GM18511 (cell line): ENCODE measurements around the gene VTI1A.

Experiments used
- ATAC-seq: cut with Tn5 transposase; IDR thresholded peaks from one replicate; pipeline ENCODE4 v1.9.1; 2021; ENCODE audit warnings: mild to moderate bottlenecking, moderate library complexity; ENCODE audit not compliant: unreplicated experiment

The VTI1A gene

DNA sequence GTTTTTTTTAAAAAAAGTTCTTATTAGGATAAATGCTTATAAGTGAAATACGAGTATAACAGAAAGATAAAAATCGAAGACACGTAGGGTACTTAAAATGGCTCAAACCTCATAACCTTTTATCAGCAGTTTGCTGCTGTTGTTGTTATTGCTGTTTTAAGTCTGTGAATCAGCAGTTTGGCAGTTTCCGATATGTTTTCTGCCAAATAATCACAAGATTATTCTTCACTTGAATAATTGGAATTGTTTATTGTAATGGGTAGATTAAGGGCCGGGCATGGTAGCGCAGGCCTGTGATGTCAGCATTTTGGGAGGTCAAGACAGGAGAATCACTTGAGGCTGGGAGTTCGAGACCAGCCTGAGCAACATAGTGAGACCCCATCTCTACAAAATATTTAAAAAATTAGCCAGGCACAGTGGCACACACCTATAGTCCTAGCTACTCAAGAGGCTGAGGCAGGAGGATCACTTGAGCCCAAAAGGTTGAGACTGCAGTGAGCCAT, 177.6 kb downstream of the VTI1A start:
- ATAC-seq = no peak

GRCh38 chr10:112628951-112629609, 182.1 kb downstream of the VTI1A start:
- no peak for ATAC-seq

DNA sequence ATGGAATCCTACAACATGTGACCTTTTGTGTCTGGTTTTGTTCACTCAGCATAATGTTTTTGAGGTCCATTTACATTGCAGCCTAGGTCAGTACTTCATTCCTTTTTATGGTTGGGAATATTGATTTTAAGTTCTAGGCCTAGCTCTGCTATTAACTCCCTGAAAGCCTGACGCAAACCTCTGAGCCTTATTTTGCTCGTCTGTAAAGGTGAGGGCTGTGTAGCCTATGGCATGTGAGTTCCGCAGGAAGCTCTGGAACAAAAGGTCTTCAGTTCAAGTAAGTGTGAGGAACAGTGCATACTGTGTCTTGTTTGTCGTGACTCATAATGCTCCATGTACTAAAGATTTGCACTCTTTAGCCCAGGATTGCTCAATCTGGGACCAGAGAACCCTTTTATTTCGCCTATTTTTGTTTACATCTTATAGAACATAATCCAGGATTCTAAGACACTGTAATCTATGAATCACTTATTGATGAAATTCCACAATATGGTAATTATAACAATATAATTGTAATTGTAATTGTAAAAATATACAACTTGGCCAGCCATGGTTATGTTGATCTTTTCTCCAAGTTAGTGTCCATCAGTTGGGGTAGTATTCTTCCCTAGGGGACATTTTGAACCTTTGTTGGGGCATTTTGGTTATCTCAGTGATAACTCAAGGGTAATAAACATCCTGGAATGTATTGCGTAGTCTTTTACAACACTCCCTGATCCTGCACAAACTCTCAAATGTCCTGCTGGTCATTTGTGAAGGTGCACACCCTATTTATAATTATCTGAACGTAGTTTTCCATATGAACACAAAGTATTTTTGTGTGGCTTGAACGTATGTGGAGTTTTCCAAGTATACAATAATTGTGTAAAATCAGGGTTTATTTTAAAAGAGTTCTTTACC, 184.7 kb downstream of the VTI1A start:
- no peak for ATAC-seq

DNA sequence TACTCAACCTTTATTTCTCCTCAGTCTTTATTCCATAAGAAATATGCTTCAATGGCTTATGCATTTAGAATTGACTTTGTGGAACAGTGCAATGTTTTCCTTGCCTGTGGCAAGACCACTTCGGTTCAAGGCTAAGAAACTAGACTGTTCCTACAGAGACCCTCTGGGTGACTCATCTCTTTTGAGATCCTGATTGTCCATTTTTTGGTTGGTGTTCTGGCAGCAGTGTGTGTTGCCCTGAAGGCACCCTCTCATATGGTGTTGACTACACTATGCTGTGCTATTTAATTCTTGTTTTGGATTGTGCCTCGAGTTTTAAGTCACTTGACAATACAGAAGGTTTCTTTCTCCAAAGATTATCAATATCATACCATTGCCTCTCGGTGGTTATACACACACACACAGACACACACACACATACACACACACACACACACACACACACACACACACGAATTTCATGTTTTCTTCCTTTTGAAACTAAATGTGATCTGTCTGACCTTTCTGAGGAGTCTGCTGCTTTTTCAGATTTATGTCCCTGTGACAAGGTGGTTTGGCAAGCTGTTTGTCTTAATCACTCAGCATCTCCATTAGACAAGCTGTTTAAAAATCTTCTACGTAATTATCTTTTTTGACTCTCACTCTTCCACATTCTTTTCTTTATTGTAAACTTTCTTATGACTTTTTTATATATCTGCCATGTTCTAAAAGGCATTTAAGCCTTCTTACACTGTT, 187.2 kb downstream of the VTI1A start:
- no peak for ATAC-seq

- ATAC-seq = no peak
These were observed 190.9 kb downstream of the VTI1A start for GRCh38 chr10:112637901-112638300.

- ATAC-seq = no peak
These were observed 192.3 kb downstream of the VTI1A start for GRCh38 chr10:112639298-112639697.

DNA sequence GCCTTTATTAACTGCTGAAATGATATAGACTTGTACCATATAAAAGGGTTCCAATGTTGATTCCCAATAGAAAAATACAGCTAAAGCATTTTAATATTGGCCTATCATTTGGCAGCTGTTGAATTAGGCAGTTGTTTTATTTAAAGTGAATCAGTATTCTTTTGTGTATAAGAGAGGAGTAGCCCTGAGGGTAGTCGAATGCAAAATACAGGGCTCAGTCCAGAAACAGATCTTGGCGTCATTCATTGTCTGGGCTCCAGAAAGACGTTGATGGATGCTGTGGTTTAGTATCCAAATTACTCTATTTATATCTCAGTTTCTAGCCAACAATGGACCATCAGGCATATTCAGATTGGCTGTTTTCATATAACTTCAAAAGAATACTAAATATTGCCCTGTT, 193.6 kb downstream of the VTI1A start:
- ATAC-seq = no peak

DNA sequence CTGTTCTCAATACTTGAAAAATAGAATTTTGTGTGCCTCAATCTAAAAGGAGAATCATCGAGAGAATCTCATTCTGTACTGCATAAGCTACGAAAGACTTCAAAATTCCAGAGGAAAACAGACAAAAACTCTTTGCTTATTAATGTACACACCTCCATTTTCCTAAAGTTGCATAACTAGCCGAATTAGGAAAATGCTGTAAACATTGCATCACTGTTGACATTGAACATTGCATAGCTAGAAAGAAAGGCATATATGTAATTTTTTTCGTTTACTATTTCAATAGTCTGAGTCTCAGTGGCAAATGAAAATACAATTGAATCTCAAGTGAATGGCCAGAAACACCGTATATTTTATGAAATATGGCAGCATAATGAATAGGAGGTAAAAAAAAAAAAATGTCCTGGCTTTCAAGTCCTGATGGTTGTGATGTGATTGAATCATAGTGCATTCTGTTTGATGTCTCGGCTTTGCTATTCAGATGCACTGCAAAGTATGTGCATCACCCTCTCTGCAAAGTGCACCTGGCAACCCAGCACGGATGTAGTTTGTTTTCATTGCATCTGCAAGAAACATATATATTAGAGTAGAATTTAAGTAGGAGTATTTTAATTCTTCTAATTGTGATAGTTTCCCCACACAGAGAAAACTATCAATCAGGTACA, 196.7 kb downstream of the VTI1A start:
- no peak for ATAC-seq

- ATAC-seq = no peak
These were observed 197.2 kb downstream of the VTI1A start for GRCh38 chr10:112644265-112644645.

- ATAC-seq = no peak
These were observed 202.2 kb downstream of the VTI1A start for GRCh38 chr10:112649006-112649821.

DNA sequence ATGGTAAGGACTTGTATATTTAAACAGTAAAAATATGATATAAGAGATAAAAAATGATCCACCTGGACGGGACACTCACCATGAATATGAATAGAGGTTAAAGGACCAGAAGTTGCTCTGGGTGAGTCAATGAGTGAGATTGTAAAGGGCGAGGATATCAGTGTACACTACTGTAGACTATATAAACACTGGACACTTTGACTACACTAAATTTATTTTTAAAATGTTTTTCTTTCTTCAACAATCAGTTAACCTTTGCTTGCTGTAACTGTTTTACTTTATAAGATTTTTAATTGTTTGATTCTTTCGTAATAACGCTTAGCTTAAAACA, 202.8 kb downstream of the VTI1A start:
- no peak for ATAC-seq

DNA sequence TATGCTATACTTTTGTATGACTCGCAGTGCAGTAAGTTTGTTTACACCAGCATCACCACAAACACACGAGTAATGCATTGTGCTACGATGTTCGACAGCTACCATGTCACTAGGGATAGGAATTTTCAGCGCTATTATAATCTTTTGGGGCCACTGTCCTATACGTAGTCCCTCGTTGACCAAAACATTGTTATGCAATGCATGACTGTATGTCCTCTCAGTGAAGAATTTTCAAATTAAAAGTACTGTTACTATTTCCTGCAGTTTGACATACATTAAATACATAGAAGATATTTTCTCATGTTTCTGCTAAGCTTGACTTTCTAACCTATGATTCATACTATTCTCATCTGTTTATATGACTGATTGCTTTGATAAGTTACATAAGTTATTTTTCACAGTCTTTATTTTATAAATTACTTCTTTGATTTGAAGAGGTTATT, 203.6 kb downstream of the VTI1A start:
- ATAC-seq = no peak

- no peak for ATAC-seq
These were observed 206.2 kb downstream of the VTI1A start for GRCh38 chr10:112653215-112653614.

DNA sequence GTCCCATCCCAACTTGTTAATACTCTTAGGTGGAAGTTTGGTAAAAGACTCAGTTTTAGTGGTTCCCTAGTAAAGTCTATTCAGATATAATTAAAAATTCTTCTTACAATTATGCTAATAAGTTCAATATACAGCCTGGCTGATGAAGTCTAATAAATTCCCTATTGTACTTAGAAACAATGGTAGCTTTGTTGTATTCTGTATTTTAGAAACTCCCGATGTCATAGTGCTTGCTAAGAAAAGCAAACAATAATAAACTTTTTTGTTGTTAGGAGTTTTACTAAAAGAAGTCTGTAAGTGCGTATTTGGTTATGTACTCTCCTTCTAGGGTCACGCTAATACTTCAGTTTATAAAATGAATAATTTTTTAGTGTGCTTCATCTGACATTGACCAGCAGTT, 206.8 kb downstream of the VTI1A start:
- ATAC-seq = no peak

- ATAC-seq = no peak
These were observed 207.8 kb downstream of the VTI1A start for GRCh38 chr10:112654794-112655193.

GRCh38 chr10:112655722-112656121, 208.7 kb downstream of the VTI1A start:
- no peak for ATAC-seq

DNA sequence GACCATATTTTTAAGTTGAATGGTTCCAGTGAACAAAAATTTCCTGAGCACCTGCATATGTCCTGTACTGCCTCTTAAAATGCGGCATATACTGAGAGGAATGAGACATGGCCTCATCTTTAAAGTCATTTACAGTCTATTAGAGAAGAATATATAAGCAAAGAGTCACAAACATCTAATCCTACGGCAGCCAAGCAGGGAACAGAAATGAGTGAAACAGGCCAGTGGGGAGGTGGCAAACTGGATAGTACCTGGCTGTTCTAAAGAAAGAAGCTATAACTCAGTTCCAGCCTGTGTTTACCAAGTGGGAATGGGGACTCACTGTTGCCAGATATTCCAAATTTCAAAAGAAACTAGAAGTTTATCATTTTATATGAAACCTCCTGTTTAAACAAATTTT, 211.4 kb downstream of the VTI1A start:
- ATAC-seq = no peak

DNA sequence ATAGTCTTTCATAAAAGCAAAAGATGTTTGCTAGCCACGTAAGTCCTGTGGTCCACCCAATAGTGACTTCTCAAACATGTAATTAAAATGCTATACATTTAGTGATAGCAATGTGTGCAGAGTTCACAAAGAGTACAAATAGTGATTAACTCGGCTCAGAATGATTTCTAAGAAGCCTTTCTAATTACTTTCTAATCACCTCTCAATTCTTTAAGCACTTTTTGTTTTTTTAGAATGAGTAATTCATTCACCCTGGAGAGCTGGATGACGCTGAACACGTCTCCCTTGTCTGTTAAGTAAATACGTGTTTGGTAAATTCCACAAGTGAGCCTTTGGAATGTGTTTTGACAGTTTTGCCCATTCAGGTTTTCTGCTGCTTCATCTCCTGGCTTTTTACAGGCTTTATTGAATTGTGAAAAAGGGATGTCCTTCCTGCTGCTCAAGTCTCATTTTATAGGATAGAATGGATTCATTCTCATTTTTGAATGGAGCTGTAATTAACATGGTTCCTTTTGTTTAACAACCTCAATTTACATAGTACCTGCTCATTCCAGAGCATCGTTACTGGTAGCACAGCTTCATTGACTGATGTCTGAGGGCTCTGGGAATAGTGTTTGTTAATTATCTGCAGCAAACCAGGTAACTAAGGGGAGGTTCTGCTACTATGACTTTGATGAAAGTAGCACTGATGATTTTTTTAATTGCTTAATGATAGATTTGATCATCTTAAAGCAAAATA, 212.1 kb downstream of the VTI1A start:
- ATAC-seq = no peak
